MG63 (cell line): ENCODE data around the gene BDKRB1. TPM values are rescaled to one million over a fixed set of nuclear protein-coding genes. Genes with fewer than 3 reads are reported as not detected.

Experiments used
- DNase-seq: peaks from one replicate; pipeline ENCODE4 v3.0.0-alpha.2; 2020
- H3K27me3 ChIP-seq: fragments of 250-450 bp; sonication (Bioruptor Pico); 2 replicates; pipeline ENCODE4 v1.5.1; 2020; ENCODE audit warnings: mild to moderate bottlenecking, moderate library complexity
- H3K36me3 ChIP-seq: fragments of 250-450 bp; sonication (Bioruptor Pico); 2 replicates; pipeline ENCODE4 v1.5.1; 2020; ENCODE audit warnings: mild to moderate bottlenecking, moderate library complexity
- H3K4me3 ChIP-seq: fragments of 250-450 bp; sonication (Bioruptor Pico); 2 replicates; pipeline ENCODE4 v1.5.1; 2020; ENCODE audit warnings: mild to moderate bottlenecking, moderate library complexity
- H3K9me3 ChIP-seq: fragments of 250-450 bp; sonication (Bioruptor Pico); 2 replicates; pipeline ENCODE4 v1.5.1; 2020; ENCODE audit warnings: mild to moderate bottlenecking, moderate library complexity
- total RNA-seq: library from RNA; depleted of rRNA; stranded (reverse); fragments of >200 nt; shearing (Covaris generic); gene quantifications from 2 replicates; pipeline ENCODE4 v1.2.3, GENCODE V29; 2014; ENCODE audit warnings: low replicate concordance

The BDKRB1 gene
- total RNA-seq, 1 experiment from 2014 or later, result 30.5 TPM

GRCh38 chr14:96249029-96249428 lies 7.0 kb upstream of the BDKRB1 start:
- H3K36me3 ChIP-seq, result peaks cover 3% of the 10 kb centered on the region
- no peaks in the 10 kb centered on the region for H3K9me3 ChIP-seq
- DNase-seq, result peak; percentile 72
- H3K27me3 ChIP-seq, result no peaks in the 10 kb centered on the region
- no peak overlapping the region for H3K4me3 ChIP-seq

GRCh38 chr14:96250485-96250884 lies 5.5 kb upstream of the BDKRB1 start:
- H3K27me3 ChIP-seq, result no peaks in the 10 kb centered on the region

GRCh38 chr14:96251656-96252155 lies 4.3 kb upstream of the BDKRB1 start:
- Histone ChIP-seq H3K36me3 (peaks cover 4% of the 10 kb centered on the region), H3K27me3 (no peaks in the 10 kb centered on the region), H3K9me3 (no peaks in the 10 kb centered on the region), H3K4me3 (no peak overlapping the region)
- DNase-seq, result no peak

More at GRCh38 chr14:96250485-96250884, 5.5 kb upstream of the BDKRB1 start:
- Histone ChIP-seq H3K9me3 (no peaks in the 10 kb centered on the region), H3K4me3 (no peak overlapping the region), H3K36me3 (peaks cover 3% of the 10 kb centered on the region; the same call in 1 of the 2 replicates)
- DNase-seq, result no peak

GRCh38 chr14:96252323-96252998 lies 3.5 kb upstream of the BDKRB1 start:
- H3K36me3 ChIP-seq, result peaks cover 11% of the 10 kb centered on the region
- DNase-seq, result no peak
- no peaks in the 10 kb centered on the region for H3K27me3 ChIP-seq
- H3K4me3 ChIP-seq, result no peak overlapping the region
- no peaks in the 10 kb centered on the region for H3K9me3 ChIP-seq

- DNase-seq, result peak; percentile 86
Measured at GRCh38 chr14:96252999-96253539, 2.9 kb upstream of the BDKRB1 start.

GRCh38 chr14:96254687-96255086 lies 1.3 kb upstream of the BDKRB1 start:
- H3K9me3 ChIP-seq, result peaks cover 5% of the 10 kb centered on the region
- no peak for DNase-seq
- no peaks in the 10 kb centered on the region for H3K27me3 ChIP-seq
- peaks cover 26% of the 10 kb centered on the region for H3K36me3 ChIP-seq
- H3K4me3 ChIP-seq, result no peak overlapping the region

More at GRCh38 chr14:96252999-96253539, 2.9 kb upstream of the BDKRB1 start:
- Histone ChIP-seq H3K9me3 (no peaks in the 10 kb centered on the region), H3K4me3 (no peak overlapping the region), H3K27me3 (no peaks in the 10 kb centered on the region), H3K36me3 (peaks cover 12% of the 10 kb centered on the region)

- Histone ChIP-seq H3K9me3 (peaks cover 5% of the 10 kb centered on the region), H3K27me3 (no peaks in the 10 kb centered on the region), H3K4me3 (peak overlapping the region; percentile 54), H3K36me3 (peaks cover 43% of the 10 kb centered on the region)
- DNase-seq, result no peak
Measured at GRCh38 chr14:96256407-96256806, 397 bp downstream of the BDKRB1 start.

GRCh38 chr14:96257056-96257455 lies 1.0 kb downstream of the BDKRB1 start:
- H3K9me3 ChIP-seq, result peaks cover 5% of the 10 kb centered on the region
- peaks cover 50% of the 10 kb centered on the region for H3K36me3 ChIP-seq
- no peaks in the 10 kb centered on the region for H3K27me3 ChIP-seq
- peak overlapping the region; percentile 54 for H3K4me3 ChIP-seq
- no peak for DNase-seq

- no peak for DNase-seq
- Histone ChIP-seq H3K27me3 (no peaks in the 10 kb centered on the region), H3K9me3 (peaks cover 5% of the 10 kb centered on the region), H3K36me3 (peaks cover 56% of the 10 kb centered on the region), H3K4me3 (peak overlapping the region; percentile 54)
Measured at GRCh38 chr14:96257900-96258299, 1.9 kb downstream of the BDKRB1 start.

- Histone ChIP-seq H3K36me3 (peaks cover 81% of the 10 kb centered on the region), H3K4me3 (no peak overlapping the region), H3K27me3 (no peaks in the 10 kb centered on the region), H3K9me3 (peaks cover 5% of the 10 kb centered on the region)
- DNase-seq, result no peak
Measured at GRCh38 chr14:96260341-96260821, 4.4 kb downstream of the BDKRB1 start.

GRCh38 chr14:96261053-96261452 lies 5.0 kb downstream of the BDKRB1 start:
- no peaks in the 10 kb centered on the region for H3K27me3 ChIP-seq
- H3K36me3 ChIP-seq, result peaks cover 82% of the 10 kb centered on the region
- H3K4me3 ChIP-seq, result no peak overlapping the region
- peaks cover 5% of the 10 kb centered on the region for H3K9me3 ChIP-seq
- DNase-seq, result no peak

GRCh38 chr14:96261772-96262655 lies 6.0 kb downstream of the BDKRB1 start:
- Histone ChIP-seq H3K4me3 (no peak overlapping the region), H3K27me3 (no peaks in the 10 kb centered on the region), H3K36me3 (peaks cover 87% of the 10 kb centered on the region), H3K9me3 (peaks cover 5% of the 10 kb centered on the region)
- no peak for DNase-seq

GRCh38 chr14:96263347-96264199 lies 7.6 kb downstream of the BDKRB1 start:
- no peak for DNase-seq
- no peak overlapping the region for H3K4me3 ChIP-seq
- H3K9me3 ChIP-seq, result peaks cover 5% of the 10 kb centered on the region
- H3K36me3 ChIP-seq, result peaks cover 86% of the 10 kb centered on the region
- H3K27me3 ChIP-seq, result no peaks in the 10 kb centered on the region

- H3K4me3 ChIP-seq, result no peak overlapping the region
- no peaks in the 10 kb centered on the region for H3K27me3 ChIP-seq
- no peak for DNase-seq
- peaks cover 3% of the 10 kb centered on the region for H3K9me3 ChIP-seq
- peaks cover 82% of the 10 kb centered on the region for H3K36me3 ChIP-seq
Measured at GRCh38 chr14:96264200-96264553, 8.2 kb downstream of the BDKRB1 start.

- no peak for DNase-seq
- Histone ChIP-seq H3K4me3 (no peak overlapping the region), H3K36me3 (peaks cover 76% of the 10 kb centered on the region), H3K27me3 (no peaks in the 10 kb centered on the region), H3K9me3 (no peaks in the 10 kb centered on the region)
Measured at GRCh38 chr14:96264853-96265252, 8.8 kb downstream of the BDKRB1 start.

GRCh38 chr14:96265383-96266095 lies 9.5 kb downstream of the BDKRB1 start:
- no peaks in the 10 kb centered on the region for H3K27me3 ChIP-seq
- H3K36me3 ChIP-seq, result peaks cover 69% of the 10 kb centered on the region
- DNase-seq, result no peak
- no peak overlapping the region for H3K4me3 ChIP-seq
- no peaks in the 10 kb centered on the region for H3K9me3 ChIP-seq
